ENCODE results near the gene GLCCI1. TPM values are rescaled to one million over a fixed set of nuclear protein-coding genes. Genes with fewer than 3 reads are reported as not detected.

The GLCCI1 gene
- total and polyA plus RNA-seq, 2 donors (not counting 3 experiments of a cell fraction or from before 2014, with no cell fraction given) = 2.3 to 5.6 TPM

DNA sequence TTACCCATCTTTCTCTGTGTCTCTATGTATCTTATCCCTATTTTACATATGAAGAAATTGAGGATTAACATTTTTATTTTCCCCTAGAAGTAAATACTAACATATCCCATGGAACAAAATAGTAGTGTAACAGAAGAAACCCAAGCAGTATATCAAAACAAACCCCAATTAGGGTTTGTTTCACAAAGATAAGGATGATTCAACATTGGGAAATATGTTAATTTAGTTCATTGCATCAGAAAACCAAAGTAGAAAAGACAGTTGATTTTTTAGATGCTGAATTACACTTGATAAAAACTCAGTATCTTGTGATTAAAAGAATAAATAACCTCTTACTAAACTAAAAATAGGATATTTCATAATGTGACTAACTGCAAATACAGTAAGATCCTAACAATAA lies 87.8 kb downstream of the GLCCI1 start:
- H3K27ac ChIP-seq (ENCODE audit: insufficient read depth, low read depth, low read length) = no peak overlapping the region
- intact Hi-C loops (cut with micrococcal nuclease) (no loop called here), dilution Hi-C loops (cut with MboI; ENCODE audit: extremely low pct_ligation_motif_present, low sequenced_read_pairs) (no loop called here)
- DNase-seq (ENCODE audit: low read depth, low spot score) = no peak
- FAIRE-seq = no peak
- CTCF ChIA-PET = no interaction called here
- H2AFZ ChIP-seq (ENCODE audit: low read depth, low read length) = no peak overlapping the region
- H3K9me3 ChIP-seq (replicated peaks; ENCODE audit: control insufficient read depth, insufficient read depth, low read length) = no peaks in the 10 kb centered on the region
- no peaks in the 10 kb centered on the region for H4K20me1 ChIP-seq (replicated peaks; ENCODE audit: control insufficient read depth, extremely low read depth, insufficient read depth, low read length)
- H3K4me3 ChIP-seq (replicated peaks in 1 of 3; ENCODE audit: insufficient read depth in 1 of 3, low read depth in 1 of 3, low read length in 3 of 3) = no peak overlapping the region
- H3K36me3 ChIP-seq (ENCODE audit: control insufficient read depth in 2 of 2, extremely low read depth in 1 of 2, insufficient read depth in 2 of 2, low read length in 2 of 2) = no peaks in the 10 kb centered on the region
- no TSS peak for BruUV-seq (replicated peaks)
- no peak overlapping the region for H3K9ac ChIP-seq (replicated peaks; ENCODE audit: extremely low read depth, insufficient read depth, low read length)
- no peaks in the 10 kb centered on the region for H3K79me2 ChIP-seq (ENCODE audit: control insufficient read depth, insufficient read depth, low read length)
- H3K4me2 ChIP-seq (ENCODE audit: insufficient read depth, low read length) = no peak overlapping the region
- no peaks in the 10 kb centered on the region for H3K9me1 ChIP-seq (replicated peaks; ENCODE audit: control insufficient read depth, extremely low read depth, insufficient read depth, low read length)
- H3K4me1 ChIP-seq (ENCODE audit: control insufficient read depth, extremely low read depth, insufficient read depth, low read length) = peaks cover 12% of the 10 kb centered on the region
- POLR2A ChIA-PET = no interaction called here
- TF ChIP-seq MYC (IDR thresholded peaks at IDR 0.05; ENCODE audit: low read depth, low read length) = no peak
- TF ChIP-seq, protein P1, sequence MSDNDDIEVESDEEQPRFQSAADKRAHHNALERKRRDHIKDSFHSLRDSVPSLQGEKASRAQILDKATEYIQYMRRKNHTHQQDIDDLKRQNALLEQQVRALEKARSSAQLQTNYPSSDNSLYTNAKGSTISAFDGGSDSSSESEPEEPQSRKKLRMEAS (IDR thresholded peaks at IDR 0.05; ENCODE audit: insufficient read depth, insufficient read length) = no peak
- no peaks in the 10 kb centered on the region for H3K27me3 ChIP-seq (ENCODE audit: control insufficient read depth in 2 of 2, insufficient read depth in 2 of 2, low read length in 2 of 2)

DNA sequence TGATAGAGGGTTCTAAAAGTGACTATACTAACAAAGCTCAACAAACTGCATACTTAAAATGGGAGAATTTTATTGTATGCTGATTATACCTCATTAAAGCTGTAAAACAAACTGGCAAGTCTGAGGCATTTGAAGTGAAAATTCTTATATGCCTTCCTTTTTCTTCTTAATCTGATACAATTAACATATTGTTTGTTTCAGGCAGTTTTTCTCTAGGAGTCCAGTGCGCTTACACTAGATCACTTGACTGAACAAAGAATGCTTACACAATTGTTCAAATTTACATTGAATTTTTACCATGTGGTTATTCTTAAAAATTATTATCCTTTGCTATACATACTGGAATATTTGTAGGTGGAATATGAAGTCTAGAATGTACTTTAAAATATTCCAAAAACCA lies 89.0 kb downstream of the GLCCI1 start:
- DNase-seq (ENCODE audit: low read depth, low spot score) (no peak), FAIRE-seq (no peak)
- intact Hi-C loops (cut with micrococcal nuclease) = no loop called here
- dilution Hi-C loops (cut with MboI; ENCODE audit: extremely low pct_ligation_motif_present, low sequenced_read_pairs) = no loop called here
- H2AFZ ChIP-seq (ENCODE audit: low read depth, low read length) = no peak overlapping the region
- H3K79me2 ChIP-seq (ENCODE audit: control insufficient read depth, insufficient read depth, low read length) = no peaks in the 10 kb centered on the region
- H3K9me1 ChIP-seq (replicated peaks; ENCODE audit: control insufficient read depth, extremely low read depth, insufficient read depth, low read length) = no peaks in the 10 kb centered on the region
- no peaks in the 10 kb centered on the region for H4K20me1 ChIP-seq (replicated peaks; ENCODE audit: control insufficient read depth, extremely low read depth, insufficient read depth, low read length)
- H3K27me3 ChIP-seq (ENCODE audit: control insufficient read depth in 2 of 2, insufficient read depth in 2 of 2, low read length in 2 of 2) = no peaks in the 10 kb centered on the region
- no peaks in the 10 kb centered on the region for H3K9me3 ChIP-seq (replicated peaks; ENCODE audit: control insufficient read depth, insufficient read depth, low read length)
- no peak overlapping the region for H3K4me3 ChIP-seq (replicated peaks in 1 of 3; ENCODE audit: insufficient read depth in 1 of 3, low read depth in 1 of 3, low read length in 3 of 3)
- no TSS peak for BruUV-seq (replicated peaks)
- H3K27ac ChIP-seq (ENCODE audit: insufficient read depth, low read depth, low read length) = no peak overlapping the region
- POLR2A ChIA-PET = no interaction called here
- H3K4me2 ChIP-seq (ENCODE audit: insufficient read depth, low read length) = no peak overlapping the region
- H3K36me3 ChIP-seq (ENCODE audit: control insufficient read depth in 2 of 2, extremely low read depth in 1 of 2, insufficient read depth in 2 of 2, low read length in 2 of 2) = no peaks in the 10 kb centered on the region
- TF ChIP-seq, protein P2, sequence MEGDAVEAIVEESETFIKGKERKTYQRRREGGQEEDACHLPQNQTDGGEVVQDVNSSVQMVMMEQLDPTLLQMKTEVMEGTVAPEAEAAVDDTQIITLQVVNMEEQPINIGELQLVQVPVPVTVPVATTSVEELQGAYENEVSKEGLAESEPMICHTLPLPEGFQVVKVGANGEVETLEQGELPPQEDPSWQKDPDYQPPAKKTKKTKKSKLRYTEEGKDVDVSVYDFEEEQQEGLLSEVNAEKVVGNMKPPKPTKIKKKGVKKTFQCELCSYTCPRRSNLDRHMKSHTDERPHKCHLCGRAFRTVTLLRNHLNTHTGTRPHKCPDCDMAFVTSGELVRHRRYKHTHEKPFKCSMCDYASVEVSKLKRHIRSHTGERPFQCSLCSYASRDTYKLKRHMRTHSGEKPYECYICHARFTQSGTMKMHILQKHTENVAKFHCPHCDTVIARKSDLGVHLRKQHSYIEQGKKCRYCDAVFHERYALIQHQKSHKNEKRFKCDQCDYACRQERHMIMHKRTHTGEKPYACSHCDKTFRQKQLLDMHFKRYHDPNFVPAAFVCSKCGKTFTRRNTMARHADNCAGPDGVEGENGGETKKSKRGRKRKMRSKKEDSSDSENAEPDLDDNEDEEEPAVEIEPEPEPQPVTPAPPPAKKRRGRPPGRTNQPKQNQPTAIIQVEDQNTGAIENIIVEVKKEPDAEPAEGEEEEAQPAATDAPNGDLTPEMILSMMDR (IDR thresholded peaks at IDR 0.05; ENCODE audit: extremely low read depth in 1 of 2, insufficient read depth in 1 of 2, low read depth in 1 of 2, low read length in 2 of 2) = no peak
- H3K9ac ChIP-seq (replicated peaks; ENCODE audit: extremely low read depth, insufficient read depth, low read length) = no peak overlapping the region
- peaks cover 12% of the 10 kb centered on the region for H3K4me1 ChIP-seq (ENCODE audit: control insufficient read depth, extremely low read depth, insufficient read depth, low read length)
- CTCF ChIA-PET = interaction anchor here (0.7 kb wide), 1 partner anchor 376 kb away, joined by 3 read pairs; no protein-coding TSS in a partner anchor
